NCI-H526 treated with DMSO at 0.1 percent for 48 hours (cell line): ENCODE measurements around the gene KLHL29.
A peak's percentile ranks its signal among the peaks of the same experiment; 100 is the strongest.

Experiments used
- DNase-seq: peaks from one replicate; lab custom pipeline; 2025; lab: John Stamatoyannopoulos, UW

The KLHL29 gene

GRCh38 chr2:23659773-23660172 is 274.8 kb downstream of the KLHL29 start:
- no peak for DNase-seq

GRCh38 chr2:23660237-23660636 is 275.3 kb downstream of the KLHL29 start:
- DNase-seq = no peak

- no peak for DNase-seq
These were observed 276.5 kb downstream of the KLHL29 start for GRCh38 chr2:23661276-23662050.

DNA sequence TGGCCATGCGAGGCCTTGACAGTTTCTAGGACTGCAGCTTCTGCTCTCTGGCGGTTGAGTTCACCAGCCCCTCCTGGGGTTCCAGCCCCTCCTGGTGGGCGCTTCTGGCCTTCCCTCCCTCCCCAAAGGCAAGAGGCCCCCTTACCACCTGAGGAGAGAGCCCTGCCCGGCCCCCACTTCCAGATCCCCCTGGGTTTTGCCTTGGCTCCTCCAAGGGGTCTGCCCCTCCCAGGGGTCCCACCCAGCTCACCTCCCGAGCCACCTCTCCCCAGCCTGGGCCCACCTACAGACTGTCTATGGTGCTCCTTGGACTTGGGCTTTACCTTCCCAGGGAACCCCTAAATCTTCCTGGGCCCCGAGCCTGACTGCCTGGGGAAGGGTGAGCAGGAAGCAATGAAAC is 277.5 kb downstream of the KLHL29 start:
- no peak for DNase-seq

DNA sequence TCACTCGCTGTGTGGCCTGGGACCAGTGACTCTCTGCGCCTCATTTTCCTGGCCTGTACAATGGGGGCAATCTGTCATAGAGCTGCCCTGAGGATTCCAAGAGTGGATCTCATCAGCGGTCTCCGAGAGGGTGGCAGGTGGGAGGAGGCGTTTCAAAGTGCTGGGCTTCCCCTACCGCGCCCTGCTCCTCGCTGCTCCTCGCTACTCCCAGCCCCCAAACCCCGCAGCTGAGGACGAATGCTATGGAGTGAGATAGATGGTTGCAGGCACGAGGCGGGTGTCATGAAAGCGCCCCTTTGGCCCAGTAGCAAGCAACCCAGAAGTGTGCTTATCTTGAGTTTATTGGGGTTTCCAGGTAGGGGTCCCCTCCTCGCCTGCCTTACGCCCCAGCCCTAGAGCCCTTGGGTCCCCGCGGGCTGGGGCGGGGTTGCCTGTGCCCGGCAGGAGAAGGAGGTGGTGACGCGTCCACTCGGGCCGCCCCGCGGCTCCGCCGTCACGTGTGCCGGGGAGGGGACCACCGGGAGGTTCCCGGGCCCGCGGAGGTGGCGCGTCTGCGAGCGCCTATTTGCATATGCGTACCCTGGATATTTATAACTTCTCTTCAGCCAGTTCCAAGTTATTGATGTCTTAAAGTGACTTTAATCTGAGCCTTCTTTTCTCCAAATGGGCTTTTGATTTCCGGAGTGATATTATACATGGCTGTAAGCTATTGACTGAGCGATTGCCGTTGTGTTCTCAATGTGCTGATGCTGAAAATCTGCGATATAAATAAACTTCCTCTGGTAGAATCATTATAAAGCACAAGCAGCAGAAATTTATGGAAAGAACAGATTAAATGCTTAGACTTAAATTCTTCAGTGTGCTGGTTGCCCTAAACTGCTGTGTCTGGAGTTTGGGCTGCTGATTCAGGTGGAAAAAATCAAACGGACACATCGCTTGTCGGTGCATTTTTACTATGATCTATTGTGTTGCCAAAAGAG is 278.3 kb downstream of the KLHL29 start:
- DNase-seq = no peak

- no peak for DNase-seq
These were observed 279.2 kb downstream of the KLHL29 start for GRCh38 chr2:23664066-23664788.

GRCh38 chr2:23666241-23666979 is 281.4 kb downstream of the KLHL29 start:
- no peak for DNase-seq

- peak; percentile 95 for DNase-seq
These were observed 282.0 kb downstream of the KLHL29 start for GRCh38 chr2:23666980-23667357.

GRCh38 chr2:23668756-23669304 is 283.9 kb downstream of the KLHL29 start:
- DNase-seq = no peak

- DNase-seq = peak; percentile 76
These were observed 284.6 kb downstream of the KLHL29 start for GRCh38 chr2:23669413-23670244.

DNA sequence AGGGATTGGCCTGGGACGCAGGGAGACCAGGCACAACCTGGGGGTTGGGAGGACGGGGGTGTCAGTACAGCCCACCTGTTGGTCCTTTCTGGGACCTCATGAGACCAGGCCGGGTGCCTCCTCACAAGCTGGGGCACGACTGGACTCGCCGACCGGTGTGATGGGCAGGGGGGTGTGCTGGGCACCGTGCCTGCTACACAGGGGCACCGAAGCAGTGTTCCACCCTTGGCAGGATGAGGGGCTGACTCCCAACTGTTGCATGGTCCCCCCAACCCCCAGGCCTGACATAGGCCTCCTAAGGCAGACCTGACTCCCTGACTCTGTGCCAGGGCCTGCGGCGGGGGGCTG is 285.2 kb downstream of the KLHL29 start:
- no peak for DNase-seq

- DNase-seq = no peak
These were observed 288.1 kb downstream of the KLHL29 start for GRCh38 chr2:23673082-23673481.

DNA sequence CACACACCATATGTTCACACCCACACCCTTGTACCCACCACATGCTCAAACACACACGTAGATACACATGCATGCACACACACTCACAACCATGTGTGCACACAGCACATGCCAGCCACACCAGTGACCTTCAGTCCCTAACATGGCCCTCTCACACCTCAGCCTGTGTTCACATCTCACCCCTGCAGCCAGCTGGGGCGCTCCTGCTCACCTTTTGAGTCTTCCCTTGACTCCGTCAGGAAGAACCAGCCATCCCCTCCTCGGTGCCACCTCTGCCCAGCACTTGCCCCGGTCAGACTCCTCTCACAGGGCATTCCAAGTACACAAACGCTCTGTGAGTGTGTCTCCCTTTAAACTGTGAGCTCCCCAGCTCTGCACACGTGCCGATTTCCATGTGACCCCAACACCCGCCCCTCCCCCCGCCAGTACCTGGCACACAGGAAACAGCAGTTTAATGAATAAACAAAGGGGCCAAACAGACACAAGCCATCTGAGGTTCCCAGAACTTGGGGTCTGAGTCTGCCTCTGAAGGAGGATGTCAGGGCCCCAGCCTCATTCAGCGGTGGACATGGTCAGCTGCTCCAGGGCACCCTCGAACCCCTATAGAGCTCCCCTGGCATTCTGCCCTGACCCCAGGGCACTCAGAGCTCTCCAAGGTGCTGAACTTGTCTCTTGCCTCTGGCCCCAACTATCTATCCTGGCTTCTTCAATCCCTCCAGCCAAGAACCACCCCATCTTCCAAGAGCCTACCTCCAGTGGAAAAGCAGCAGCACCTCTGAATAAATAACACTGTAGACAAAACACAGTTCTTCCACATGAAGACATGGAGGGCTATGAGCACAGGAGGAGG is 289.1 kb downstream of the KLHL29 start:
- DNase-seq = no peak

DNA sequence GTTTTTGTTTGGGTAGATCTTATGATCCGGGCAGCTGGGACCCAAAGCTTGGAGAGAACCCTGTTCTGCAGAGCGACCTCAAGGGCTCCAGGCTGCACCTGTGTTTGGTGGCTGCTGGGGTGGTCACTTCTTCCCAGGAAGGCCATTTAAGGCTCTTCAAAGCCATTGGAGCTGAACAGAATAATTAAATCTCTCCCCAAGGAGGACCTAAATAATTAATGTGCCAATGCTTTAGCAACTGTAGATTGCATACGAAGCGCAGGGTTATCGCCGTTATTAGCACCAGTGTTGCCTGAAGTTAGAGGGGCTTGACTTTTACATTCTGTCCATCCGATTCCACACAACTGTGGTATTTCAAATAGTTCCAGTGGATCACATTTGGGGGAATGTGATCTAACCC is 290.5 kb downstream of the KLHL29 start:
- DNase-seq = no peak

DNA sequence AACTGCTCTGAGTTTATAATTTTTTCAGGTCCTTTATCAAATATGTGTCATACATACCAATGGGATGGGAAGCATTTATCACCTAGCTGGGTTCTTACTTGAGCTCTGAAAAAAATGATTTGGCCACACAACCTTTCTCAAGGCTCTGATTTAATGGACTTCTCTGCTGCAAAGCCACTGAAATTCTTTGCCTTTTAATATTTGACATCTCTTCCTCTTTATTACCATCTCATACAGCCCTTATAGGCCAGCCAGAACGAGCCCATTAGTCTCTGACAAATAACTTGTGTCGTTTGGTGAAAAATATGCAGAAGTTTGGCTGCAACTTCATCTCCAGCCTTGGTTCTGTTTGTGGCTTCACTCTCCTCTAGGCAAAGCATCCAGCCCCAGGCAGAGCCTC is 292.9 kb downstream of the KLHL29 start:
- DNase-seq = no peak

- DNase-seq = no peak
These were observed 294.1 kb downstream of the KLHL29 start for GRCh38 chr2:23679044-23679443.

- no peak for DNase-seq
These were observed 296.0 kb downstream of the KLHL29 start for GRCh38 chr2:23680951-23681350.

DNA sequence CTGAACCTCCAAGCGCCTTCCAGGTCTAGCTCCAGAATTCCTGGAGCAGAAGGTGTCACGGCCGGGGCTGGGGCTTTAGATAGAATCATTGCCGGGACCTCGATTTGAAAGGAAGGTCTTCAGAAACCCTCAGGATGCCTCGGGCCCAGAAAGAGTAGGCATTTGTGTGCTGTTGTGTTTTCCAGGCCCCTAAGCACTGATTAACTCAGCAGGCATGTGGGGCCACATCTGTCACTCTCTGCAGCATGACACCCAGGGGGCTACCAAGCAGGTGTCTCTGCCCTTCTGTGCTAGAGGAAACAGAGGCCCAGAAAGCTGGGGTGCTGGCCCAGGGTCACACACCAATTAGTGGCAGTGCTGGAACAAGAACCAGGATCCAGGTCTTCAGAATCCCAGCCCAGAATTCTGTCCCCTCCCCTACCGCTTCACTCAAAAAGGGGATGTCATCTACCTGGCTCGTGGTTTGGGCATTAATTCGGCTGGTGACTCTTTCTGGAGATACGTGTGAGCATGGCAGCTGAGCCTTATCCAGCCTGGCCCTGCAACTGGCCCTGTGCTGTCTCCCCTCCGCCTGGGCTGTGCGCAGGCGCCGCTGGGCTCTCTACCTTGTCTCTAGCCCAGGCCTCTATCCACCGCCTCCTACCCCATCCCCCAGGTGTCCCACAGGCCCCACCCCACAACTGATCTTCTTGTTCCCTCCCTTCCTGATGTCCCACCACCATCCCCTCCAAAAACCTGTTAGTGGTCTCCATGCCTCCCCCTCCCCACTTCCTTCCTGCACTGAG is 296.6 kb downstream of the KLHL29 start:
- DNase-seq = no peak

GRCh38 chr2:23682481-23682880 is 297.5 kb downstream of the KLHL29 start:
- DNase-seq = no peak
